SU-DHL-6 (cell line): ENCODE measurements around the gene URI1.

Experiments
- H2AFZ ChIP-seq: fragments of 200-600 bp; sonication (generic); 2 replicates; pipeline ENCODE4 v1.6.1; 2014; ENCODE audit warnings: low read depth, mild to moderate bottlenecking, moderate library complexity, mixed read lengths, antibody characterized with exemption, low read length; ENCODE audit not compliant: severe bottlenecking
- H3F3A ChIP-seq: fragments of 200-600 bp; shearing (Covaris generic); 2 replicates; pipeline ENCODE4 v1.6.0; 2016; ENCODE audit warnings: antibody characterized with exemption, mild to moderate bottlenecking; ENCODE audit not compliant: insufficient read depth
- H3K27ac ChIP-seq: fragments of 200-600 bp; sonication (generic); 2 replicates; pipeline ENCODE4 v1.5.1; 2016; ENCODE audit warnings: low read depth, mild to moderate bottlenecking, low read length, moderate library complexity, mixed read lengths
- H3K27me3 ChIP-seq: fragments of 200-600 bp; sonication (generic), shearing (Covaris generic); 2 replicates; pipeline ENCODE4 v1.6.0; 2014; ENCODE audit warnings: mild to moderate bottlenecking, low read length
- H3K36me3 ChIP-seq: fragments of 200-600 bp; sonication (generic); 2 replicates; pipeline ENCODE4 v1.6.1; 2014; ENCODE audit warnings: mild to moderate bottlenecking, low read length, mixed read lengths
- H3K4me2 ChIP-seq: fragments of 300-600, 200-600 bp; shearing (Covaris generic), sonication (generic); 2 replicates; pipeline ENCODE4 v1.6.0; 2014; ENCODE audit warnings: low read length, low read depth, mild to moderate bottlenecking; ENCODE audit not compliant: poor library complexity, severe bottlenecking
- H3K4me3 ChIP-seq: fragments of 200-600 bp; sonication (generic); 2 replicates; pipeline ENCODE4 v1.5.1; 2014; ENCODE audit warnings: antibody characterized with exemption, low read length, mild to moderate bottlenecking, mixed read lengths; ENCODE audit not compliant: insufficient read depth, poor library complexity, severe bottlenecking
- H3K79me2 ChIP-seq: fragments of 200-600 bp; sonication (generic); 2 replicates; pipeline ENCODE4 v1.6.1; 2014; ENCODE audit warnings: mild to moderate bottlenecking, low read length, moderate library complexity; ENCODE audit not compliant: insufficient read depth
- H3K9ac ChIP-seq: fragments of 200-600 bp; sonication (generic); 2 replicates; pipeline ENCODE4 v1.7.0; 2014; ENCODE audit warnings: mild to moderate bottlenecking, low read length
- H3K9me2 ChIP-seq: fragments of 200-600 bp; sonication (generic); replicated peaks from 2 replicates; pipeline ENCODE4 v1.6.1; 2014; ENCODE audit warnings: low read length; ENCODE audit not compliant: insufficient read depth
- H3K9me3 ChIP-seq: fragments of 200-600 bp; sonication (generic); 2 replicates; pipeline ENCODE4 v1.6.1; 2014; ENCODE audit warnings: low read length, mixed read lengths; ENCODE audit not compliant: insufficient read depth
- H4K20me1 ChIP-seq: fragments of 200-600 bp; sonication (generic); 2 replicates; pipeline ENCODE4 v1.6.1; 2014; ENCODE audit warnings: low read depth, mild to moderate bottlenecking, antibody characterized with exemption, low read length, moderate library complexity, mixed read lengths
- CTCF ChIP-seq: fragments of 200-600 bp; sonication (generic); IDR thresholded peaks from one replicate; pipeline ENCODE4 v1.5.1; 2017; ENCODE audit warnings: antibody characterized with exemption, mild to moderate bottlenecking, low read length, moderate library complexity; ENCODE audit not compliant: insufficient read depth, poor library complexity, severe bottlenecking
- EZH2phosphoT487 ChIP-seq: fragments of 200-600 bp; sonication (generic), shearing (Covaris generic); conservative IDR thresholded peaks from 2 replicates; pipeline ENCODE4 v1.6.1; 2018; ENCODE audit warnings: mild to moderate bottlenecking, antibody characterized with exemption, low read length, moderate library complexity, mixed read lengths

URI1 gene

DNA sequence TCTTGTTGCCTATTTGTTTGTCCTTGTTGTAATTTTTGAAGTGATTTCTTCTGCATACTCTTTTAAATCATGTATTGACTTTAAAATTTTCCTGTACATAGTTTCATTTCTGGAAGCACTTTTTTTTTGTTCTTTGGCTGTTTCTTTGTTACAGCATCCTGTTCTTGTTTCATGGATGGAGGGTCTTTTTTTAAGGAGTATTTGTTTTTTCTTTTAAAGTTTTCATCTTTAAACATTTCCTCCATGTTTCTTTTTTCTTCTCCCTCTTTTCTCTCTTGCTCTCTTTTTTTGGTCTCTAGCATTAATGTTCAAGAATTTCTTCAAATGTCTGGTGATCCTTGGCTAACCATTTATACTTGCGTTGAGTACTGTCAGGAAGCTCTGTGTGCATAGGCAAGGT is 58.8 kb downstream of the URI1 start:
- Histone ChIP-seq H3K9me3 (no peaks in the 10 kb centered on the region), H3K36me3 (peaks cover 11% of the 10 kb centered on the region; the same call in 1 of the 2 replicates), H3K79me2 (peaks cover 78% of the 10 kb centered on the region), H3K4me3 (no peak overlapping the region), H3K9ac (no peak overlapping the region), H4K20me1 (0 out of 2 replicates have a peak, but pooled peaks cover 10% of the 10 kb centered on the region), H3K27me3 (no peaks in the 10 kb centered on the region), H2AFZ (no peak overlapping the region), H3K27ac (no peak overlapping the region), H3K4me2 (no peak overlapping the region), H3K9me2 (no peaks in the 10 kb centered on the region), H3F3A (peaks cover 4% of the 10 kb centered on the region; the same call in 1 of the 2 replicates)
- TF ChIP-seq EZH2phosphoT487, result no peak
- no peak for TF ChIP-seq CTCF

- Histone ChIP-seq H3F3A (peaks cover 4% of the 10 kb centered on the region; the same call in 1 of the 2 replicates), H2AFZ (no peak overlapping the region), H3K79me2 (peaks cover 74% of the 10 kb centered on the region), H3K27me3 (no peaks in the 10 kb centered on the region), H4K20me1 (0 out of 2 replicates have a peak, but pooled peaks cover 10% of the 10 kb centered on the region), H3K4me3 (no peak overlapping the region), H3K9me3 (no peaks in the 10 kb centered on the region), H3K9ac (no peak overlapping the region), H3K27ac (no peak overlapping the region), H3K36me3 (peaks cover 15% of the 10 kb centered on the region; the same call in 1 of the 2 replicates), H3K9me2 (no peaks in the 10 kb centered on the region), H3K4me2 (no peak overlapping the region)
- TF ChIP-seq EZH2phosphoT487, result no peak
- TF ChIP-seq CTCF, result no peak
These were observed 59.3 kb downstream of the URI1 start for GRCh38 chr19:30001301-30001700.

DNA sequence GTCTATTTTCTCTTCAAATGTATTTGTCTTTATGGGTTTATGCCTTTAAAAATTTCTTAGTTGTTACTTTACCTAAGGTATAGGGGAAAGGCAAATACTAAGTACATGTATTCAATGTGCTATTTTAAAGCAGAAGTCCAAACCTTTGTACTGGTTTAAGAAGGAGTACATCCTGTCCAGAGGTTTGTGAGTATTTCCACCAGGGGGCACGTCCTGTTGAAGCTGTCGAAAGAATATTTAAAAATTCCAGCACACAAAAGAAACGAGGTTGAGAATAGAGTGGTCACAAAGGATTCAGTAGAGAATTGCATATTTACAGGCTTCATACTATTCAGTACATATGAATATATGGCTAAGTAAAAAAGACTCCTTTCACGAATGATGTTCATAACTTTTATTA is 59.8 kb downstream of the URI1 start:
- Histone ChIP-seq H3K9me2 (no peaks in the 10 kb centered on the region), H3K27ac (no peak overlapping the region), H3K4me2 (no peak overlapping the region), H3K27me3 (no peaks in the 10 kb centered on the region), H3K9me3 (no peaks in the 10 kb centered on the region), H3K9ac (no peak overlapping the region), H3K79me2 (peaks cover 69% of the 10 kb centered on the region), H3F3A (peaks cover 4% of the 10 kb centered on the region; the same call in 1 of the 2 replicates), H2AFZ (no peak overlapping the region), H3K4me3 (no peak overlapping the region), H4K20me1 (0 out of 2 replicates have a peak, but pooled peaks cover 10% of the 10 kb centered on the region), H3K36me3 (peaks cover 15% of the 10 kb centered on the region; the same call in 1 of the 2 replicates)
- TF ChIP-seq CTCF (no peak), EZH2phosphoT487 (no peak)
